Measurements from ENCODE around the gene TOM1.

GRCh38 chr22:35392357-35392756, 92.7 kb downstream of the TOM1 start:
- TF ChIP-seq EP300 (IDR thresholded peaks at IDR 0.05): no peak
- TF ChIP-seq CTCF (IDR thresholded peaks at IDR 0.05): no peak

Measured in gastroesophageal sphincter (tissue), 3 donors.